Subcutaneous adipose tissue (tissue), 4 donors: ENCODE measurements around the gene LYPD6. TPM values are rescaled to one million over a fixed set of nuclear protein-coding genes. Genes with fewer than 3 reads are reported as not detected.

Experiments used
- total RNA-seq, 4 donors: library from RNA; depleted of rRNA; stranded (reverse); fragments of >200 nt; gene quantifications; one replicate each; pipeline ENCODE4 v1.1.0, GENCODE V29; 2016
- TF ChIP-seq, protein P1 (sequence below): fragments of 450-650 bp; IDR thresholded peaks from one replicate; pipeline ENCODE4 v1.5.1; 2016; ENCODE audit warnings: low read depth, mild to moderate bottlenecking, control low read depth, antibody characterized with exemption, moderate library complexity

The LYPD6 gene
- total RNA-seq, 4 donors from 2014 or later = under 0.01 to 0.65 TPM; not detected in 2

DNA sequence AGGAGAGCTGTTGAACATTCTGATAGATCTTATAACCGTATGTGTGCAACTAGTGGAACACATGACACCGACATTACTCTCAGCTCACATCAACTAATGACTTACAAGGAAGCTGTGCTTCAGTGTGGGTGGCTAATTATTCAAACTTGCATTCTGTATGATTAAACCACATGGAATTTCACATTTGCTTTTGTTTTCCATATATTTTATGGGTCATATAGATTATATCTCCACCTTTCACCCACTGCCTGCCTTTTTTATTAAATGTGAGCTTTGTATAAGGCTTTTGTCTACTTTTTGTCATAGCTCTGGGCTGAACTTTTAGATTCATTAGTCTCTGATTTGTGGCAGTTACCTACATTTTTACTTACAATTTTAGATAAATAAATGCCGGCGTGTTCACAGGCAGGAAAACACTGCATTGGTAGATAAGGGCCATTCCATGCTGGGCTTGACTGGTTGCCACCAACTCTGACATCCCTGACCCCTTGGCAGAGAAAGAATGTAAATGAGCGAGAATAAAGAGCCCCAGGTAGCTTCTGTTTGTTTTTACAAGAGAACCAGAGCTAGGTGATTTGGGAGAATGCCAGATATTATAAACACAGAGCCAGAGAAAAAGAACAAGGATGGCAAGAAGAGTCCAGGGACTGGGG lies 35.7 kb downstream of the LYPD6 start:
- TF ChIP-seq, protein P1, sequence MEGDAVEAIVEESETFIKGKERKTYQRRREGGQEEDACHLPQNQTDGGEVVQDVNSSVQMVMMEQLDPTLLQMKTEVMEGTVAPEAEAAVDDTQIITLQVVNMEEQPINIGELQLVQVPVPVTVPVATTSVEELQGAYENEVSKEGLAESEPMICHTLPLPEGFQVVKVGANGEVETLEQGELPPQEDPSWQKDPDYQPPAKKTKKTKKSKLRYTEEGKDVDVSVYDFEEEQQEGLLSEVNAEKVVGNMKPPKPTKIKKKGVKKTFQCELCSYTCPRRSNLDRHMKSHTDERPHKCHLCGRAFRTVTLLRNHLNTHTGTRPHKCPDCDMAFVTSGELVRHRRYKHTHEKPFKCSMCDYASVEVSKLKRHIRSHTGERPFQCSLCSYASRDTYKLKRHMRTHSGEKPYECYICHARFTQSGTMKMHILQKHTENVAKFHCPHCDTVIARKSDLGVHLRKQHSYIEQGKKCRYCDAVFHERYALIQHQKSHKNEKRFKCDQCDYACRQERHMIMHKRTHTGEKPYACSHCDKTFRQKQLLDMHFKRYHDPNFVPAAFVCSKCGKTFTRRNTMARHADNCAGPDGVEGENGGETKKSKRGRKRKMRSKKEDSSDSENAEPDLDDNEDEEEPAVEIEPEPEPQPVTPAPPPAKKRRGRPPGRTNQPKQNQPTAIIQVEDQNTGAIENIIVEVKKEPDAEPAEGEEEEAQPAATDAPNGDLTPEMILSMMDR = no peak

DNA sequence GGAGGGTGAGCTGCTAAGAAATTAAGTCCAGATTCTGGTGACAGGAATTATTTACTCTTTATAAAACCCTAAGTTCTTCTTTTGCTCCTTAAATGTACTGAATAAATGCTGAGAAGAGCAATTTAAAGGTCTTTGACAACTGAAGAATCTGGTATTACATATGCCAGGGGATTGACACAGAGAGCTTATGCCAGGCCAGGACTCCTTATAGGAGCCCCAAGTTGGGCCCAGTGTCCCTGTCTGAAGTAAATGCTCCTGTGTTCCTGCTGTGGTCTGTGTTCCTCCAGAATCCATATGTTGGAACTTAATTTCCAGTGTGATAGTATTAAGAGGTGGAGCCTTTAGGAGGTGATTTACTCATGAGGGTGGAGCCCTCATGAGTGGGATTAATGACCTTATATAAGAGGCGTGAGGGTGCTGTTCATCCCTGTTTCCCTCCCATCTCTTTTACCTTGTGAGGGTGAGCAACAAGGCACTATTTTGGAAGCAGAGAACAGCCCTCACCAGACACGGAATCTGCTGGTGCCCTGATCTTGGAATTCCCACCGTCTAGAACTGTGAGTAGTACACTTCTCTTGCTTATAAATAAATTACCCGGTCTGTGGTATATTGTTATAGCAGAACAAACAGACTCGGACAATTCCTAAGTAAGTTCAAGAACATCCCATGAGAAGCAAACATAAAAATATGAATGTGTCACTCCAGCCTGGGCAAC lies 39.8 kb downstream of the LYPD6 start:
- TF ChIP-seq, protein P1 = no peak

DNA sequence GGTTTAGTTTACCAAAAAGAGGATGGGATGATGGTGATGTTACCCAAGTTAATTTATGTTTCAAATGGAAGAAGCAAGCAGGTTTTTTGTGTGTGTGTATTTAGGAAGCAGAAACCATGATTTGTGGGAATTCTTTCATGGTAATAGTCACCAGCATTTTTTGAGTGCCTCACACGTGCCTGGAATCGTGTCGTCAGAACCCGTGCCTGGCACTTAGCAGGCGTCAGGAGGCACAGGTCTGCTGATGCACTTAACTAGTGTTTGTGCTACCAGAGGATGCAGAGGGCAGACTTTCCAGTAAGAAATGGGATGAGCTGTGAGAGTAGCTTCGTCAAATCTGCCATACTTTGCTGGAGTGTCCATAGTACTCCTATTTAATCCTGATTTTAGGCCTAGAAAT lies 41.1 kb downstream of the LYPD6 start:
- TF ChIP-seq, protein P1 = no peak

DNA sequence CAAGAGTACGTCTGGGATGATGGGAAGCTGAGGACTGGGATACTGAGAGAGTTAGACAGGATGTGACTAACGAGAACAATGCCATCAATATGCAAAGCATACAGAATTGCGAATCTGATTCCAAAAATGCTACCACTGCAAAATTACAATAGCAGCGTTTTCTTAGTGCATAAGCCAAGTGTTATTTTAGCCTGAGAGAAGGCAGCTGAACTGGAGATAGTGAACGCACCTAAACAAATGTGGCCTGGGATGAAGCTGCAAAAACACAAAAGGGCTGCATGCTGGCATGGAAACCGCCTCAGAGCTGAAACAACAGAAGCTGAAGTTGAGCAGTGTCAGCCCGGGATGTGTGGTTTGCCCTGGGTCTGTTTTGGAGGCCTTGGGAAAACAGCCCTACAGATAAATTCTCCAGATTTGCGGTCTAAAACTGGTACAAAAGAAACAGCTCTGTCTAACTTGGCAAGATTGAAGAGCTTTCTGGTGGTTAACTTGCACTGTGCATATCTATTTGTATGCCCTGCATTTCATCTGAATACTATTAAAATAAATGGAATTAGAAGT lies 45.5 kb downstream of the LYPD6 start:
- TF ChIP-seq, protein P1 = no peak

DNA sequence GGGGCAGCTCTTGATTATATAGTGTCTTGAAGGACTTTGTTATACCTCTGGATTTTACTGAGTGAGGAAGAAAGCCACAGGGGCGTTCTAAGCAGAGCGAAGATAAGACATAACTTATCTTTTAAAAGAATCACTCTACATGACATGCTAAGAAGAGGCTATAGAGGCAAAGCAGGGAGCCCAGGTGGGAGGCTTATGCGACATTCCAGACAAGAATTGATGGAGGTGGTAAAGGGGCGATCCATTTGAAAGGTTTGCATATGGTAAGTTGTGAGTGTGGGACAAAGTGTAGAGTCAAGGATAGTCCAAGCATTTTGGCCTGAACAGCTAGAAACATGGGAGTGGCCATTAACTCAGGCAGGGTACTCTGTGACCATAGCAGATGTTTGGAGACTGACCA lies 49.8 kb downstream of the LYPD6 start:
- TF ChIP-seq, protein P1 = no peak

DNA sequence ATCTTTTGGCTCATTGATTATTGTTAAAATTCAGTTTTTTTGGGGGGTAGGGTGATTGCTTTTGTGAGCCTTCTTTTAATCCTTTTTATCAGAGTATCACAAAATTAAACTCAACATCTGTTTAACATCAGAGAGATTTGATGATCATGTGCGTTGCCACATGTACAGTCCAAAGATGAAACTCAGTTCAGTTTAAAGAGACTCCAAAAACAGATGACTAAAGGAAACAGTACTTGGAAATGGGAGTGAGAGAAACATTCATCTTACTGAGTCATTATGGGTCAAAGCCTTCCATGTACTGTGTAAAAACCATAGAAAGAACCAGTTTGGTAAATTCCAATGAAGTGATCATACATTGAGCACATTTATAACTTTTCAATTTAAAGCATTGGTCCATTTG lies 53.0 kb downstream of the LYPD6 start:
- TF ChIP-seq, protein P1 = no peak

DNA sequence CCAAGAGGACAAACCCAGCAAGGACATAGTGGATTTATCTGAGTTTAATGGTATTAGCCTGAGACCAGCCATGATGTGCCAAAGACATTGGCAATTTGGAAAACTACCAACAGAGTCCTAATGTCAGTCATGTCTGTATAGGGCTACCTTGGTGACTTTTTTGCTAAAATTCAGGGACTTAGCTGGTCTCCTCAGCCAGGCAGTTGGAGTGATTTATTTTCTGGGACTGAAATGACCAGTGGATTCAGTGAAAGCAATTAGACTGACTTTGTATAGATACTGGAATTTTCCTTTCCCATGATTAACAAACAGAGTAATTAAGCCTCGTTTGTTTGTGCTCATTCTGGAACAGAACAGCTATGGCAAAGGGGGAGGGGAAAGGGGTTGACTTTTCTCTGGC lies 55.0 kb downstream of the LYPD6 start:
- TF ChIP-seq, protein P1 = no peak
